ENCODE results near the gene DHRSX. TPM values are rescaled to one million over a fixed set of nuclear protein-coding genes. Genes with fewer than 3 reads are reported as not detected.
"Not testable (repeated sequence)": the region's sequence is repeated elsewhere in the genome, so short reads cannot be mapped to it uniquely, and the experiment has no call there.

DHRSX gene
- total and polyA plus RNA-seq, 2 of the 8 experiments (the other 6 are each of a cell fraction or from before 2014, with no cell fraction given): 35.1 to 43.4 TPM

DNA sequence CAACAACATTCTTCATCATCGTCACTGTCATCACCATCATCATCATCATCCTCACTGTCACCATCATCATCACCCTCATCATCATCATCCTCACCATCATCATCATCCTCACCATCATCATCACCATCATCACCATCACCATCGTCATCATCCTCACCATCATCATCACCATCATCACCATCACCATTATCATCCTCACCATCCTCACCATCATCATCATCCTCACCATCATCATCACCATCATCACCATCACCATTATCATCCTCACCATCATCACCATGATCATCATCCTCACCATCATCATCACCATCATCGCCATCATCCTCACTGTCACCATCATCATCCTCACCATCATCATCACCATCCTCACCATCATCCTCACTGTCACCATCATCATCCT is 18.9 kb upstream of the DHRSX start:
- H2BK20ac ChIP-seq (ENCODE audit: low read length); H2BK5ac ChIP-seq (ENCODE audit: low read depth, low read length); H4K5ac ChIP-seq (ENCODE audit: insufficient read length, low read depth, low read length); CTCF ChIA-PET (ENCODE audit: partially characterized antibody); H2BK120ac ChIP-seq (replicated peaks; ENCODE audit: low read depth, low read length); H2BK12ac ChIP-seq (ENCODE audit: low read depth, low read length); H3K79me1 ChIP-seq (ENCODE audit: low read depth, low read length); H4K8ac ChIP-seq (ENCODE audit: extremely low read depth, insufficient read depth, low read length); H3K4me3 ChIP-seq (ENCODE audit: extremely low read depth in 1 of 4, insufficient read depth in 2 of 4, low read depth in 3 of 4, low read length in 4 of 4); H4K20me1 ChIP-seq (replicated peaks in 1 of 2; ENCODE audit: control insufficient read depth in 1 of 2, insufficient read depth in 2 of 2, low read length in 2 of 2); H3K27me3 ChIP-seq (replicated peaks in 1 of 4; ENCODE audit: control insufficient read depth in 3 of 4, extremely low read depth in 1 of 4, insufficient read depth in 3 of 4, low read length in 3 of 4); H3K36me3 ChIP-seq (ENCODE audit: control insufficient read depth in 2 of 4, insufficient read depth in 4 of 4, low read length in 3 of 4); H2BK15ac ChIP-seq (ENCODE audit: low read length); H3K27ac ChIP-seq (ENCODE audit: low read depth, low read length); POLR2A ChIA-PET (ENCODE audit: partially characterized antibody); H3K14ac ChIP-seq (ENCODE audit: insufficient read length); H3K23ac ChIP-seq (ENCODE audit: insufficient read length); H2AFZ ChIP-seq (ENCODE audit: low read length); H3K9me3 ChIP-seq (ENCODE audit: insufficient read depth in 2 of 2, low read depth in 1 of 2, low read length in 1 of 2); H4K91ac ChIP-seq (replicated peaks; ENCODE audit: insufficient read length, low read length); H3K79me2 ChIP-seq (ENCODE audit: control insufficient read depth in 1 of 2, insufficient read depth in 2 of 2, low read length in 2 of 2); H3K9ac ChIP-seq (replicated peaks in 1 of 4; ENCODE audit: extremely low read depth in 1 of 4, low read depth in 3 of 4, low read length in 3 of 4); H3K4me1 ChIP-seq (replicated peaks in 1 of 4; ENCODE audit: control insufficient read depth in 3 of 4, insufficient read depth in 4 of 4, low read length in 3 of 4); FAIRE-seq; H3K18ac ChIP-seq (ENCODE audit: extremely low read depth, low read length); DNase-seq (ENCODE audit: low read depth in 1 of 2, low spot score in 2 of 2); H3K4ac ChIP-seq (replicated peaks; ENCODE audit: insufficient read length, low read depth, low read length); H3K4me2 ChIP-seq (ENCODE audit: insufficient read depth in 1 of 2, low read depth in 2 of 2, low read length in 2 of 2): not testable (repeated sequence)
- whole genome bisulfite sequencing, 2 experiments (ENCODE audit: extremely low coverage in 1 of 2, insufficient coverage in 1 of 2, insufficient read length in 1 of 2, insufficient replicate concordance in 2 of 2, low coverage in 1 of 2, low lambda C conversion rate in 2 of 2, missing lambda C conversion rate in 1 of 2): 56% methylated on average over 3 of the region's 3 CpGs; no CpG with 5 or more reads in 1 of the 2 experiments
- Histone ChIP-seq H2AK5ac (ENCODE audit: low read depth, low read length) (peak overlapping the region; percentile 98; the same call in 1 of the 2 replicates), H3K23me2 (ENCODE audit: low read depth, low read length) (peaks cover 13% of the 10 kb centered on the region; the same call in 1 of the 2 replicates), H3K56ac (replicated peaks; ENCODE audit: insufficient read length, low read depth, low read length) (peak overlapping the region; percentile 79)
